ENCODE measurements around the gene SMKR1. TPM values are rescaled to one million over a fixed set of nuclear protein-coding genes. Genes with fewer than 3 reads are reported as not detected.

SMKR1 gene
- total and polyA plus RNA-seq, 9 donors: 0.48 to 3.2 (median 0.67) TPM; not detected in 2

GRCh38 chr7:129499999-129500398 is 2.3 kb upstream of the SMKR1 start:
- Histone ChIP-seq H3K27ac (no peak overlapping the region), H3K4me3 (no peak overlapping the region), H3K36me3 (no peaks in the 10 kb centered on the region), H3K27me3 (no peaks in the 10 kb centered on the region), H3K4me1 (ENCODE audit: insufficient read depth) (peaks cover 1% of the 10 kb centered on the region), H3K9me3 (no peaks in the 10 kb centered on the region)
- no peak for DNase-seq
- TF ChIP-seq POLR2A (IDR thresholded peaks at IDR 0.05) (no peak), CTCF (IDR thresholded peaks at IDR 0.05) (no peak), EP300 (IDR thresholded peaks at IDR 0.05) (no peak)
- 78 to 82% (median 82%) methylated on average over 6 of the region's 6 CpGs for WGBS, 3 donors
- intact Hi-C loops (cut with DNase I): loop anchor here in 1 of 4 donors (5.0 kb wide), 1 partner anchor 553 kb away; no protein-coding TSS in a partner anchor

GRCh38 chr7:129502708-129503685 is 666 bp downstream of the SMKR1 start:
- Histone ChIP-seq H3K36me3 (no peaks in the 10 kb centered on the region), H3K27ac (no peak overlapping the region), H3K4me3 (peak overlapping the region; percentile 35), H3K9me3 (no peaks in the 10 kb centered on the region), H3K27me3 (no peaks in the 10 kb centered on the region), H3K4me1 (ENCODE audit: insufficient read depth) (peaks cover 1% of the 10 kb centered on the region)
- DNase-seq: no peak
- TF ChIP-seq EP300 (IDR thresholded peaks at IDR 0.05) (no peak), CTCF (IDR thresholded peaks at IDR 0.05) (no peak), POLR2A (IDR thresholded peaks at IDR 0.05) (no peak)
- intact Hi-C loops (cut with DNase I): loop anchor here in 1 of 4 donors (5.0 kb wide), 1 partner anchor 556 kb away; no protein-coding TSS in a partner anchor
- WGBS, 3 donors: 6 to 10% (median 9%) methylated on average over 43 to 58 of the region's 58 CpGs

GRCh38 chr7:129503725-129504124 is 1.4 kb downstream of the SMKR1 start:
- intact Hi-C loops (cut with DNase I): loop anchor here in 1 of 4 donors (5.0 kb wide), 1 partner anchor 556 kb away; no protein-coding TSS in a partner anchor
- H3K4me1 ChIP-seq (ENCODE audit: insufficient read depth): peaks cover 1% of the 10 kb centered on the region
- H3K27me3 ChIP-seq: no peaks in the 10 kb centered on the region
- no peak for DNase-seq
- no peaks in the 10 kb centered on the region for H3K36me3 ChIP-seq
- WGBS, 3 donors: 77 to 90% (median 89%) methylated on average over 8 of the region's 8 CpGs
- no peak for TF ChIP-seq POLR2A (IDR thresholded peaks at IDR 0.05)
- TF ChIP-seq CTCF (IDR thresholded peaks at IDR 0.05): no peak
- no peak for TF ChIP-seq EP300 (IDR thresholded peaks at IDR 0.05)
- H3K9me3 ChIP-seq: no peaks in the 10 kb centered on the region
- no peak overlapping the region for H3K4me3 ChIP-seq
- H3K27ac ChIP-seq: no peak overlapping the region

- no peaks in the 10 kb centered on the region for H3K27me3 ChIP-seq
- TF ChIP-seq EP300 (IDR thresholded peaks at IDR 0.05): no peak
- TF ChIP-seq CTCF (IDR thresholded peaks at IDR 0.05): no peak
- no peak for TF ChIP-seq POLR2A (IDR thresholded peaks at IDR 0.05)
- DNase-seq: no peak
Measured at GRCh38 chr7:129512192-129512591, 9.9 kb downstream of the SMKR1 start.

More at GRCh38 chr7:129512192-129512591, 9.9 kb downstream of the SMKR1 start:
- Histone ChIP-seq H3K27ac (no peak overlapping the region), H3K4me3 (no peak overlapping the region), H3K36me3 (no peaks in the 10 kb centered on the region), H3K9me3 (no peaks in the 10 kb centered on the region), H3K4me1 (ENCODE audit: insufficient read depth) (no peaks in the 10 kb centered on the region)
- intact Hi-C loops (cut with DNase I): no loop called here
- WGBS, 3 donors: 68 to 73% (median 72%) methylated on average over 8 of the region's 8 CpGs

Data from ovary (tissue), 9 donors.